GM12875 (cell line): Measurements from ENCODE around the gene TRPM5.

Source experiments
- H3K4me3 ChIP-seq: one replicate; pipeline ENCODE4 v1.5.1; 2011; ENCODE audit warnings: low read depth, low read length, control low read depth
- CTCF ChIP-seq: IDR thresholded peaks from 2 replicates; pipeline ENCODE4 v1.5.1; 2011; ENCODE audit warnings: low read depth, mild to moderate bottlenecking, control low read depth, inconsistent platforms, low read length, moderate library complexity, borderline replicate concordance; ENCODE audit not compliant: insufficient read depth

Gene TRPM5

DNA sequence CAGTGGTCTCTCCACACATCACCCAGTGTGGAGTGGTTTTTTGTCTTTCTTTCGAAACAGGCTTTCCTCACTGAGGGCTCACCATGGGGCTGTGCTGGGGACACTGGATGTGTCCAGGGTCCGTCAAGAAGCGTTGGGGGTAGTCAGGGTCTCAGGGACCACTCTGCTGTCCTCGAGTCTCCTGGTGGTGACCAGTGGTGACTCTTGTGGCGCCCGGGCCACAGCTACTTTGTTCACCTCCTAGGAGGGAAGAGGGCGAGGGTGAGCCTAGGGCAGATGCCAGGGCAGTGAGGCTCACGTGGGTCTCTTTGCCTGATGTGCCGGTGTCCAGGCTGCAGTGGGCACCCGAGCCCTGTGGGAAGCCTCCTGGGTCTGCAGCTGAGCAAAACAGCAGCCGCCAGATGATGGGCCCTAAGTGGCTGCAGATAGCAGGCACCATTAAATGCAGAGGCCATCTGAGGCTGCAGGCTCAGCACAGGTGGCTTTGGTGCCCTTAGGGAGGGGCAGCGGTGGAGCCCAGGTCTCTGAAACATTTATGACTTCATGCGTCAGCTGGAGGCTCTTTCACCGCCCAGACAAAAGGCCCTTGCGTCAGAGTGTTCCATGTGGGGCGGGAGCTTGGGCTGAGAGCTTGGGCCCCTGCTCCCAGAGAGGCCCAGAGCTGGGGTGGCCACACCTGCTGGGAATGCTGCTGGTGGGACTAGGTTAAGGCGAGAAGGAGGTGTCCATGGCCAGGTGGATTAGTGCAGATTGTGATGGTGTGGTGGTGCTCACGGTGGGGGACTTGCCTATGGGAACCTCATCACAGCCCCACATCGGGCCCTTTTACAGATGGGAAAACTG is 30.0 kb upstream of the TRPM5 start:
- H3K4me3 ChIP-seq = no peak overlapping the region
- no peak for TF ChIP-seq CTCF

DNA sequence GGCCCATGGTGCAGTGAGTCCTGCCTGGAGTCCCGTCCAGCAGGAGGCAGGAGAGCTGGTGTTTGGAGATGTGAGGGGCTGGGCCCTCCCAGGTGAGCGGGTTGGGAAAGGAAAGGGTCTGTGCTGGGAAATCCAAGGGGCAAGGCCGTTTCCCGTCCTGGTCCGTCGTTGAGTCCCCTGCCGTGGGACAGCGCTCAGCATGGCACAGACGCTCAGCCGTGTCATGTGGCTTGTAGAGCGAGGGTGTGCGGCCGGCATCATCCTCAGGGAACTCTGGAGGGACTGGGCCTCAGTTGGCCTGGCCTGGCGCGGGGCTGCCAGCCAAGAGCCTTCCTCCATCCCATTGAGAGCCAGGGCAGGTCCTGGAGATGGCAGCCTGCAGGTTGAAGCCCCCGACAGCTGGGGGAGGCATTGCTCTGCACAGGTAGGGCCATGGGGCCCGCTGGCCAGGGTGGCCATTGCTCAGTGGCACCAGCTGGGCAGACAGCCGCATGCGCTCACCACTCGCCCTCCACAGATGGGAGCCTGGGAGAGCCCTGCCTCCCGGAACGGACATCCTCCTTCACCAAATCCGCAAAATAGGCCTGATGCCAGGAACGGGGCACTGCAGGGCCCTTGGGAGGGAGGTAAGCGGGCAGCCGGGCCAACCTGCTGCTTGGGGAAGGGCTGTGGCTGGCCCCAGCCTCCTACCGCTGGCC is 29.2 kb upstream of the TRPM5 start:
- TF ChIP-seq CTCF = no peak

DNA sequence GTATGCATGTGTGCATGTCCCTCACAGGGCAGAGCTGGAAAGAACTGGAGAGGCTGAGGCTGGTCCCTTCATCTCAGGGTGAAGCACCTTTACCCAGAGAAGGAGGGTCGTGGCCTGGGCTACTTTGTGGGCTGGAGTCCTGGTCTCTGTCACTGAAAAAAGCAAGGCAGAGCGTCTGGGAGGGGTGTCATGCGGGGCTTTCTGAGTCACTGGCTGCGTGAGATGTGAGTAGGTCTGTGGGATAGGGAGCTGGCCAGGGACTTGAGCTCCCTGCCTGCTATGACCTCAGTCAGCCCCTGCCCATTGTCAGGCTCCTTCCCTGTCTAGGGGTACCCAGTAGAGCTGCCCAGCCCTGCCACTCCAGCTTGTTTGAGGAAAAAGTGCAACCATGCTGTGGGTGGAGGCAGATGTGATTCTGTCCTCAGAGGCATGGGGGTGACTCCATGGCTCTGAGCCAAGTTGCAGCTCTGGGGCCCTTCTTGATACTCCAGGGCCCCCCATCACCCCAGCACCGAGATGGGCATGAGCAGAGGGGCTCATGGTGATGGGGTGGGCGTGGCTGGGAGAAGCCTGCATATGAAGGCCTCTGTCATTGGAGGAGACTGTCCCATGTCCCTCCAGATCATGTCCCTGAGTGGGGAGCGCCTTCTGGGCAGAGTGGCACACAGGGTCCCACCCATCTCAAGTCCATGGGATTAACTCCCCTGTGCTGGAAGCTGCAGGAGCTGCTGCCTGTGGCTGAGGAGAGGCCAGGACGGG is 28.3 kb upstream of the TRPM5 start:
- no peak for TF ChIP-seq CTCF
- no peak overlapping the region for H3K4me3 ChIP-seq

More for the DNA sequence above, 29.2 kb upstream of the TRPM5 start:
- H3K4me3 ChIP-seq = no peak overlapping the region

DNA sequence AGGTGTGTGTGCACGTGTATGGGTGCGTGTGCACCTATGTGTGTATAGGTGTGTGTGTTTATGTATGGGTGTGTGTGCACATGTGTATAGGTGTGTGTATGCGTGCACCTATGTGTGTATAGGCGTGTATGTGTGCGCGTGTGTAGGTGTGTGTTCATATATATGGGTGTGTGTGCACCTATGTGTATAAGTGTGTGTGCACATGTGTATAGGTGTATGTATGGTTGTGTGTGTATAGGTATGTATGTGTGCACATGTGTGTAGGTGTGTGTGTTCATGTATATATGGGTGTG is 27.4 kb upstream of the TRPM5 start:
- no peak for TF ChIP-seq CTCF
- H3K4me3 ChIP-seq = no peak overlapping the region

GRCh38 chr11:2471048-2471803 is 26.9 kb upstream of the TRPM5 start:
- TF ChIP-seq CTCF = no peak
- no peak overlapping the region for H3K4me3 ChIP-seq

DNA sequence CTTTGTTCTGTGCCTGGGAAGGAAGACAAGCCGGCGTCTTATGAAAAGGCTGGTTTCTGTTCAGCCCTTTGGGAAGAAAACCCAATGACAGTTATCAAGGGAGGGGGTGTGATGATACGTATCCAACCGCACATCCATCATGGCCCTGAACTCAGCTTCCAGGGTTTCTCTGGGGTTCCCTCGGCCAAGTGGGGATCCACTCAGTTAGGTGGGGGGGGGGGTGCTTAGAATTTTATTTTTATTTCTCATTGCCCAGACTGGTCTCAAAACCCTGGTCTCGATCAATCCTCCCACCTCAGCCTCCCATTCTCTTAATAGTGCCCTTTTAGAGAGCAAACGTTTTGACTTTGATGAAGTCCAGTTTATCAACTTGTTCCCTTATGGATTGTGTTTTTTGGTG is 26.2 kb upstream of the TRPM5 start:
- no peak overlapping the region for H3K4me3 ChIP-seq

More for the DNA sequence above, 26.2 kb upstream of the TRPM5 start:
- TF ChIP-seq CTCF = no peak
